KMS-11 (cell line): ENCODE measurements around the gene RGL1.

Experiments used
- H2AFZ ChIP-seq: fragments of 200-600 bp; sonication (generic); 2 replicates; pipeline ENCODE4 v1.6.1; 2016; ENCODE audit warnings: antibody characterized with exemption, mixed run types, low read depth
- H3K27ac ChIP-seq: fragments of 200-600 bp; sonication (generic); 2 replicates; pipeline ENCODE4 v1.6.1; 2016; ENCODE audit warnings: mild to moderate bottlenecking, mixed run types
- H3K27me3 ChIP-seq: fragments of 200-600 bp; sonication (generic); 2 replicates; pipeline ENCODE4 v1.6.1; 2017; ENCODE audit warnings: mild to moderate bottlenecking, low read depth, mixed run types, moderate library complexity; ENCODE audit not compliant: insufficient read depth
- H3K36me3 ChIP-seq: fragments of 200-600 bp; sonication (generic); 2 replicates; pipeline ENCODE4 v1.6.1; 2017; ENCODE audit warnings: mild to moderate bottlenecking, mixed run types; ENCODE audit not compliant: insufficient read depth
- H3K4me1 ChIP-seq: fragments of 200-600 bp; sonication (generic); 2 replicates; pipeline ENCODE4 v1.6.1; 2016; ENCODE audit warnings: mild to moderate bottlenecking, low read depth, mixed run types; ENCODE audit not compliant: poor library complexity, severe bottlenecking
- H3K4me2 ChIP-seq: fragments of 200-600 bp; sonication (generic); 2 replicates; pipeline ENCODE4 v1.7.0; 2016; ENCODE audit warnings: mild to moderate bottlenecking, mixed run types
- H3K4me3 ChIP-seq: fragments of 200-600 bp; sonication (generic); IDR thresholded peaks from 2 replicates; pipeline ENCODE4 v1.6.1; 2017; ENCODE audit warnings: low read depth, low read length, mixed read lengths; ENCODE audit not compliant: insufficient read depth
- H3K79me2 ChIP-seq: fragments of 200-600 bp; sonication (generic); 2 replicates; pipeline ENCODE4 v1.6.1; 2016; ENCODE audit warnings: low read depth, mixed run types; ENCODE audit not compliant: insufficient read depth
- H3K9ac ChIP-seq: fragments of 200-600 bp; sonication (generic); 2 replicates; pipeline ENCODE4 v1.6.1; 2016; ENCODE audit warnings: mild to moderate bottlenecking, mixed run types
- H4K20me1 ChIP-seq: fragments of 200-600 bp; sonication (generic); 2 replicates; pipeline ENCODE4 v1.6.1; 2016; ENCODE audit warnings: mild to moderate bottlenecking, mixed run types; ENCODE audit not compliant: insufficient read depth
- TF ChIP-seq, protein P1 (sequence below): fragments of 200-600 bp; sonication (generic); conservative IDR thresholded peaks from 2 replicates; pipeline ENCODE4 v1.6.1; 2017; ENCODE audit warnings: low read depth, mild to moderate bottlenecking, antibody characterized with exemption, low read length, moderate library complexity, mixed read lengths

Gene RGL1

DNA sequence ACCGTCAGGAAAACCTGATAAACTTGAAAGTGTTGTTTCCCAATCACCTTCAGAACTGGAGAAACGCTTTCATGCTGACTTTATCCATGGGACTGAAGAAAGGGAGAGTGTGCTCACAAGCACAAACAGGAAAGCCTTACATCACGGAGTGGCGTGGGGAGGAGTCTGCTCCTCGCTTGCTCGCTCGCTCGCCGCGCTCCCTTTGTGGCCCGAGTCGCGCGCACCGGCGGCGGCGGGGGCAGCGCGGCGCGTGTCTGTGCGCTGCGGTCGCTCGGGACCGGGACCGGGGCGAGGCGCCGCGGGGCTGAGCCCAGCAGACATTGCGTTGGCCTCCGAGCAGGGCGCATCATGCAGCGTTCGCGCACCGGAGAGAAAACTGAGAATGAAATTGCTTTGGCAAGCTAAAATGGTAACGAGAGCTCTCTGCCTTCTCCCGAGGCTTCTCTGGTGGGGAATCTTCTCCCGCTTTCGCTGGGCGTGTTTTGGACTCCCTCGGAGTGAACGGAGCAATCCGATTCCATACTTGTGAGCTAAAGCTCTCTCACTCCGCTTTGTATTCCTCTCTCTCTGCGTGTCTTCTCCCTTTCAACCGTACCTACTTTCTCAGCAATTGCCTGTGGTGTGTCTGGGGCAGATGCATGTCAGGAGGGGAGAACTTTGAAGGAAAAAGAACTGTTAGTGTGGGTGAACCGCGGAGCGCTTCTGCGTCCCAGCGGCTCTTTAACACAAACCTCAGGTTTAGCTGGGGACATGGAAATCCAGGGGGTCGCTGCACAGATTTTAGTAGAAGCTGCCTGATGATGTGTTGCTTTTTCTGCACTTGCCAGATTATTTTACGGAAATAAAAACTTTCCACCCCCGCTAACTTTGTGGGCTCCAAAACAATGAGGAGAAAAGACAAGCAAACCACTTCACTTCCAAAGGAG, at the start of gene RGL1:
RGL1 (plus strand) TSS at position 205 of the 926 bp plus-strand sequence; CDS start at position 383, 178 bp downstream.
- H2AFZ ChIP-seq, result peak within 1 kb of the TSS; percentile 75
- TF ChIP-seq, protein P1, sequence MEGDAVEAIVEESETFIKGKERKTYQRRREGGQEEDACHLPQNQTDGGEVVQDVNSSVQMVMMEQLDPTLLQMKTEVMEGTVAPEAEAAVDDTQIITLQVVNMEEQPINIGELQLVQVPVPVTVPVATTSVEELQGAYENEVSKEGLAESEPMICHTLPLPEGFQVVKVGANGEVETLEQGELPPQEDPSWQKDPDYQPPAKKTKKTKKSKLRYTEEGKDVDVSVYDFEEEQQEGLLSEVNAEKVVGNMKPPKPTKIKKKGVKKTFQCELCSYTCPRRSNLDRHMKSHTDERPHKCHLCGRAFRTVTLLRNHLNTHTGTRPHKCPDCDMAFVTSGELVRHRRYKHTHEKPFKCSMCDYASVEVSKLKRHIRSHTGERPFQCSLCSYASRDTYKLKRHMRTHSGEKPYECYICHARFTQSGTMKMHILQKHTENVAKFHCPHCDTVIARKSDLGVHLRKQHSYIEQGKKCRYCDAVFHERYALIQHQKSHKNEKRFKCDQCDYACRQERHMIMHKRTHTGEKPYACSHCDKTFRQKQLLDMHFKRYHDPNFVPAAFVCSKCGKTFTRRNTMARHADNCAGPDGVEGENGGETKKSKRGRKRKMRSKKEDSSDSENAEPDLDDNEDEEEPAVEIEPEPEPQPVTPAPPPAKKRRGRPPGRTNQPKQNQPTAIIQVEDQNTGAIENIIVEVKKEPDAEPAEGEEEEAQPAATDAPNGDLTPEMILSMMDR, result no peak
- H3K36me3 ChIP-seq, result no peaks in the 10 kb centered on the region
- H3K9ac ChIP-seq, result peak within 1 kb of the TSS; percentile 91
- H3K27ac ChIP-seq, result peak within 1 kb of the TSS; percentile 92
- H3K79me2 ChIP-seq, result peaks cover 50% of the 10 kb centered on the region
- H3K27me3 ChIP-seq, result no peaks in the 10 kb centered on the region
- H3K4me2 ChIP-seq, result peak within 1 kb of the TSS; percentile 98
- H3K4me1 ChIP-seq, result peaks cover 46% of the 10 kb centered on the region
- H3K4me3 ChIP-seq, result peak within 1 kb of the TSS; percentile 93
- no peaks in the 10 kb centered on the region for H4K20me1 ChIP-seq

DNA sequence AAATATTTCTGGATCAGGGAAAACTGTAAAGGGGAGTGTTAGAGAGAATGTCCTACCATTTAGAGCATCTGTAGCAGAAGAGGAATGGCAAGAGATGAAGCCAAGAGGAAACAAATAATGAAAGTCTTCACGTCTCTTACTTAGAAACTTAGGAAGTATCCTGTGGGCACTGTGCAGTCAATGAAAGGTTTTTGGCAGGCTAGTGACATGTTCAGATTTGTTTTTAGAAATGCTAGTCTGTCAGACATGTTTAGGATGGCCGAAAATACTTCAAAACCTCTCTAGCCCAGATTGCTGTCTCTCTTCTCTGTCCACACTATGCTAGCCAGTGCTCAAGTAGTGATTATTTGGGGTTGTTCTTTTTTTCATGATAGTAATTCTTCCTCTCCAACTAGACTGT, 48.6 kb upstream of the RGL1 start:
- H3K4me2 ChIP-seq, result no peak overlapping the region
- no peak overlapping the region for H3K27ac ChIP-seq
- no peak overlapping the region for H2AFZ ChIP-seq
- no peaks in the 10 kb centered on the region for H3K4me1 ChIP-seq
- no peaks in the 10 kb centered on the region for H3K79me2 ChIP-seq
- no peaks in the 10 kb centered on the region for H3K27me3 ChIP-seq
- H3K36me3 ChIP-seq, result no peaks in the 10 kb centered on the region
- TF ChIP-seq, protein P1, result no peak
- H3K9ac ChIP-seq, result no peak overlapping the region
- no peaks in the 10 kb centered on the region for H4K20me1 ChIP-seq
- no peak overlapping the region for H3K4me3 ChIP-seq

DNA sequence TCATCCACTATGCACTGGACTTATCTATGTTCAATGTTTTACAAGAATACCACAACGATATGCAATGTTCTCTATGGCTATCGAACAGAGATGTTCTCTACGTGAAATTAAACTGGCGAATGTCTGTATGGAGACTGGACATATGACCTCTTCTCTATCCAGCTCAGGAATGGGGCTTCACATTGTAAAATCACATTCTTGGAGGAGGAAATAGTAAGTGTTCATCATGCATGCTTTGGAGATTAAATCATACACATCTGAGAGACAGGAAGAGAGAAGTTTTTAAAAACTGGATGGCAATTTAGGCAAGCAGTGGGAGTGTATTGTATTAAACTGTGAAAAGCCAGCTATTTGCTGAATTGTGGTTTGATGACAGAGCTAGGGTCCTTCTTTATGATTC, 47.9 kb upstream of the RGL1 start:
- no peaks in the 10 kb centered on the region for H3K79me2 ChIP-seq
- H4K20me1 ChIP-seq, result no peaks in the 10 kb centered on the region
- no peaks in the 10 kb centered on the region for H3K27me3 ChIP-seq
- TF ChIP-seq, protein P1, result no peak
- H2AFZ ChIP-seq, result no peak overlapping the region
- no peak overlapping the region for H3K27ac ChIP-seq
- no peak overlapping the region for H3K4me3 ChIP-seq
- no peak overlapping the region for H3K4me2 ChIP-seq
- no peaks in the 10 kb centered on the region for H3K4me1 ChIP-seq
- no peak overlapping the region for H3K9ac ChIP-seq
- no peaks in the 10 kb centered on the region for H3K36me3 ChIP-seq

DNA sequence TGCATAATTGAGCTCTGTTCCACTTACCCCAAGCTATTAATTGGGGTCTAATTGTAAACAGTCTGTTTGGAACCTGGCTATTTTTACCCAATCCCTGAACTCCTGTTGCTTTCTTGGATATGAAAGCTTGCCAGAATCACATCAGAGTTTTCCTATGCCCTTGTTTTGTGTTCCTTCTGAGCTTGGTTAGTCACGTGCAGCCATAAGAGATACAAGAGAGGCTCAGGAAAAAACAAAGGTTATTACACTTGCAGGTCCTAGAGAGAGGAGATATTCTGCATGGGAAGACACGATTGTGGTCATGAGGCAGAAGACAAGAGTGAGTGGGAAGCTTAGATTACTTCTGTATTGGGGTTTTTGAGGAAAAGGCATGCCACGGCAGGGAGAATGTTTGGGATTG, 46.0 kb upstream of the RGL1 start:
- no peaks in the 10 kb centered on the region for H4K20me1 ChIP-seq
- H3K4me1 ChIP-seq, result no peaks in the 10 kb centered on the region
- no peaks in the 10 kb centered on the region for H3K27me3 ChIP-seq
- no peak overlapping the region for H3K9ac ChIP-seq
- H3K36me3 ChIP-seq, result no peaks in the 10 kb centered on the region
- H3K4me3 ChIP-seq, result no peak overlapping the region
- H2AFZ ChIP-seq, result no peak overlapping the region
- H3K27ac ChIP-seq, result no peak overlapping the region
- no peaks in the 10 kb centered on the region for H3K79me2 ChIP-seq
- TF ChIP-seq, protein P1, result no peak
- no peak overlapping the region for H3K4me2 ChIP-seq
